Activated CD4-positive, alpha-beta T cell treated with anti-CD3 and anti-CD28 coated beads, Interleukin-2, amount 50 U/mL, for 1 hour (primary cell): ENCODE results near the gene NDUFAF2.
"Not testable (repeated sequence)": the region's sequence is repeated elsewhere in the genome, so short reads cannot be mapped to it uniquely, and the experiment has no call there.

ENCODE experiments used
- DNase-seq: peaks from one replicate; pipeline ENCODE4 v3.0.0-alpha.2; 2020

NDUFAF2 gene

GRCh38 chr5:61183538-61183937 is 238.5 kb downstream of the NDUFAF2 start:
- no peak for DNase-seq

GRCh38 chr5:61184708-61185107 is 239.7 kb downstream of the NDUFAF2 start:
- no peak for DNase-seq

- DNase-seq: no peak
Measured at GRCh38 chr5:61186634-61187033, 241.6 kb downstream of the NDUFAF2 start.

- not testable (repeated sequence) for DNase-seq
Measured at GRCh38 chr5:61187352-61187751, 242.3 kb downstream of the NDUFAF2 start.

- not testable (repeated sequence) for DNase-seq
Measured at GRCh38 chr5:61187826-61188225, 242.8 kb downstream of the NDUFAF2 start.

GRCh38 chr5:61198606-61199005 is 253.6 kb downstream of the NDUFAF2 start:
- no peak for DNase-seq

- no peak for DNase-seq
Measured at GRCh38 chr5:61200582-61201155, 255.7 kb downstream of the NDUFAF2 start.

- no peak for DNase-seq
Measured at GRCh38 chr5:61202213-61202612, 257.2 kb downstream of the NDUFAF2 start.
